Right ventricle myocardium superior (tissue), 1 donor: Measurements from ENCODE around the gene CLNS1A. TPM values are rescaled to one million over a fixed set of nuclear protein-coding genes. Genes with fewer than 3 reads are reported as not detected.

Experiments used
- ATAC-seq: fragments of 200-7000 bp; cut with Tn5 transposase; one replicate; pipeline ENCODE4 v1.9.1; 2020; ENCODE audit warnings: mild to moderate bottlenecking; ENCODE audit not compliant: poor library complexity
- DNase-seq: peaks from one replicate; pipeline ENCODE4 v3.0.0-alpha.2; 2020
- intact Hi-C: fragments of 100-400 bp; cut with DNase I; formaldehyde crosslinking; loops from one replicate; pipeline ENCODE4 v1.11.2; 2022
- total RNA-seq: library from RNA; stranded (reverse); fragmentation: NEBNext Ultra II Directional; extraction: Animal tissue kit (Norgen Biotek cat#: 25700); gene quantifications from one replicate; pipeline ENCODE4 v1.2.1, GENCODE V29; 2021
- donor health status: DM: no; HTN: yes; CAD: no; lungs with severe emphysema.

CLNS1A gene
- total RNA-seq, 1 donor from 2014 or later: 71.5 TPM

GRCh38 chr11:77568916-77569675, 68.5 kb downstream of the CLNS1A start:
- no peak for DNase-seq
- no peak for ATAC-seq
- intact Hi-C loops: no loop called here

- no peak for DNase-seq
- intact Hi-C loops: no loop called here
Measured at GRCh38 chr11:77568306-77568705, 69.3 kb downstream of the CLNS1A start.

More at GRCh38 chr11:77568306-77568705, 69.3 kb downstream of the CLNS1A start:
- no peak for ATAC-seq

Other genes starting within 250 kb of the CLNS1A start
- gene PAK1, start 163.7 kb downstream of the CLNS1A start, total RNA-seq: 6.1 TPM
- 0.91 TPM for gene AQP11, start 47.8 kb downstream of the CLNS1A start, total RNA-seq
- 37.7 TPM for gene RSF1, start 182.9 kb upstream of the CLNS1A start, total RNA-seq
- gene AAMDC, start 183.3 kb upstream of the CLNS1A start, total RNA-seq: 127 TPM